Suppressor macrophage (primary cell): ENCODE results near the gene USP20.
A peak's percentile ranks its signal among the peaks of the same experiment; 100 is the strongest.
"Not testable (repeated sequence)": the region's sequence is repeated elsewhere in the genome, so short reads cannot be mapped to it uniquely, and the experiment has no call there.

ENCODE experiments used
- DNase-seq, 4 experiments: peaks; one replicate each; pipeline ENCODE4 v3.0.0-alpha.2; 2020 to 2022

USP20 gene

GRCh38 chr9:129890718-129891299, 55.6 kb downstream of the USP20 start:
- DNase-seq, result not testable (repeated sequence)

- DNase-seq, result no peak
Observed at GRCh38 chr9:129891569-129891968, 56.3 kb downstream of the USP20 start.

GRCh38 chr9:129894120-129894823, 59.0 kb downstream of the USP20 start:
- no peak for DNase-seq

- no peak for DNase-seq
Observed at GRCh38 chr9:129895376-129896268, 60.4 kb downstream of the USP20 start.

- DNase-seq, result no peak
Observed at GRCh38 chr9:129897263-129897662, 62.0 kb downstream of the USP20 start.

GRCh38 chr9:129898185-129898584, 62.9 kb downstream of the USP20 start:
- DNase-seq, result peak; percentile 67 to 79 (median 72)

- no peak for DNase-seq
Observed at GRCh38 chr9:129899620-129900019, 64.4 kb downstream of the USP20 start.

GRCh38 chr9:129900263-129901027, 65.2 kb downstream of the USP20 start:
- DNase-seq, result peak; percentile 29 to 62 (median 46)

- DNase-seq, result no peak
Observed at GRCh38 chr9:129901993-129902739, 66.9 kb downstream of the USP20 start.

- DNase-seq, result no peak
Observed at GRCh38 chr9:129902740-129903134, 67.5 kb downstream of the USP20 start.

- no peak for DNase-seq
Observed at GRCh38 chr9:129904734-129905133, 69.5 kb downstream of the USP20 start.

GRCh38 chr9:129906298-129906697, 71.0 kb downstream of the USP20 start:
- peak; percentile 34 to 58 (median 48) for DNase-seq

GRCh38 chr9:129907201-129907600, 71.9 kb downstream of the USP20 start:
- no peak for DNase-seq

- DNase-seq, result no peak
Observed at GRCh38 chr9:129908906-129909305, 73.6 kb downstream of the USP20 start.

- DNase-seq, result no peak
Observed at GRCh38 chr9:129909851-129910250, 74.6 kb downstream of the USP20 start.

- DNase-seq, result peak; percentile 57 to 85 (median 68)
Observed at GRCh38 chr9:129910628-129911567, 75.6 kb downstream of the USP20 start.

- DNase-seq, result no peak
Observed at GRCh38 chr9:129914051-129914450, 78.8 kb downstream of the USP20 start.

GRCh38 chr9:129916707-129917106, 81.4 kb downstream of the USP20 start:
- DNase-seq, result no peak

- DNase-seq, result no peak
Observed at GRCh38 chr9:129918296-129918950, 83.2 kb downstream of the USP20 start.

- peak in 1 of 4 experiments; percentile 34 for DNase-seq
Observed at GRCh38 chr9:129919277-129919676, 84.0 kb downstream of the USP20 start.
